ENCODE data around the gene SAMD11. TPM values are rescaled to one million over a fixed set of nuclear protein-coding genes. Genes with fewer than 3 reads are reported as not detected.
"Not testable (repeated sequence)": the region's sequence is repeated elsewhere in the genome, so short reads cannot be mapped to it uniquely, and the experiment has no call there.

Gene SAMD11
- total RNA-seq, 1 donor from 2014 or later = not detected

GRCh38 chr1:983798-984475 lies 60.2 kb downstream of the SAMD11 start:
- Mint-ChIP-seq H3K27me3 (peaks cover 23% of the 10 kb centered on the region), H3K4me1 (no peaks in the 10 kb centered on the region), H3K27ac (no peak overlapping the region), H3K36me3 (ENCODE audit: low read depth) (no peaks in the 10 kb centered on the region), H3K9me3 (no peaks in the 10 kb centered on the region), H3K4me3 (no peak overlapping the region)
- ChIA-PET CTCF (interaction anchor here (0.7 to 2.7 kb wide), 17 partner anchors 9 to 522 kb away, joined by 3 to 23 read pairs (median 4); partner anchors contain the start of genes ISG15 and PLEKHN1), POLR2A (interaction anchor here (0.7 to 1.7 kb wide), 5 partner anchors 78 to 308 kb away, joined by 3 to 7 read pairs (median 3); no protein-coding TSS in a partner anchor)
- DNase-seq = peak; percentile 66
- intact Hi-C loops (cut with micrococcal nuclease) = loop anchor here (1.0 to 2.0 kb wide), 4 partner anchors 17 to 457 kb away; no protein-coding TSS in a partner anchor
- peak; percentile 95 for ATAC-seq (ENCODE audit: low read depth)
- TF ChIP-seq CTCF (IDR thresholded peaks at IDR 0.05) = peak; percentile 39

GRCh38 chr1:984476-984814 lies 60.7 kb downstream of the SAMD11 start:
- ChIA-PET CTCF (interaction anchor here (0.7 to 2.7 kb wide), 15 partner anchors 8 to 521 kb away, joined by 3 to 23 read pairs (median 3); partner anchors contain the start of gene ISG15), POLR2A (interaction anchor here (0.7 to 1.7 kb wide), 5 partner anchors 77 to 307 kb away, joined by 3 to 7 read pairs (median 3); no protein-coding TSS in a partner anchor)
- no peak overlapping the region for H3K27ac Mint-ChIP-seq
- TF ChIP-seq CTCF (IDR thresholded peaks at IDR 0.05) = no peak
- ATAC-seq (ENCODE audit: low read depth) (no peak), DNase-seq (no peak)
- H3K36me3 Mint-ChIP-seq (ENCODE audit: low read depth) = no peaks in the 10 kb centered on the region
- intact Hi-C loops (cut with micrococcal nuclease) = loop anchor here (1.0 to 2.0 kb wide), 4 partner anchors 17 to 456 kb away; no protein-coding TSS in a partner anchor
- no peaks in the 10 kb centered on the region for H3K9me3 Mint-ChIP-seq
- H3K27me3 Mint-ChIP-seq = peaks cover 27% of the 10 kb centered on the region
- no peaks in the 10 kb centered on the region for H3K4me1 Mint-ChIP-seq
- H3K4me3 Mint-ChIP-seq = no peak overlapping the region

- DNase-seq = no peak
- Mint-ChIP-seq H3K4me3 (no peak overlapping the region), H3K4me1 (no peaks in the 10 kb centered on the region), H3K36me3 (ENCODE audit: low read depth) (no peaks in the 10 kb centered on the region), H3K27me3 (peaks cover 27% of the 10 kb centered on the region), H3K27ac (no peak overlapping the region), H3K9me3 (no peaks in the 10 kb centered on the region)
- no peak for ATAC-seq (ENCODE audit: low read depth)
- TF ChIP-seq CTCF (IDR thresholded peaks at IDR 0.05) = no peak
- CTCF ChIA-PET = interaction anchor here (0.9 to 2.7 kb wide), 11 partner anchors 8 to 389 kb away, joined by 3 to 23 read pairs (median 4); no protein-coding TSS in a partner anchor
- POLR2A ChIA-PET = interaction anchor here (1.5 kb wide), 1 partner anchor 79 kb away, joined by 3 read pairs; no protein-coding TSS in a partner anchor
- intact Hi-C loops (cut with micrococcal nuclease) = loop anchor here (2.0 kb wide), 1 partner anchor 456 kb away; no protein-coding TSS in a partner anchor
Observed at GRCh38 chr1:985126-985525, 61.4 kb downstream of the SAMD11 start.

GRCh38 chr1:988061-988460 lies 64.3 kb downstream of the SAMD11 start:
- H3K27ac Mint-ChIP-seq; H3K36me3 Mint-ChIP-seq (ENCODE audit: low read depth); ATAC-seq (ENCODE audit: low read depth); intact Hi-C loops (cut with micrococcal nuclease); DNase-seq; POLR2A ChIA-PET; H3K4me1 Mint-ChIP-seq; H3K9me3 Mint-ChIP-seq; H3K4me3 Mint-ChIP-seq: not testable (repeated sequence)
- CTCF ChIA-PET = interaction anchor here (1.0 kb wide), 1 partner anchor 304 kb away, joined by 3 read pairs; no protein-coding TSS in a partner anchor
- peaks cover 27% of the 10 kb centered on the region for H3K27me3 Mint-ChIP-seq

- DNase-seq; H3K4me1 Mint-ChIP-seq; H3K4me3 Mint-ChIP-seq; H3K36me3 Mint-ChIP-seq (ENCODE audit: low read depth); intact Hi-C loops (cut with micrococcal nuclease); CTCF ChIA-PET; H3K9me3 Mint-ChIP-seq; H3K27ac Mint-ChIP-seq; POLR2A ChIA-PET; ATAC-seq (ENCODE audit: low read depth): not testable (repeated sequence)
- peaks cover 30% of the 10 kb centered on the region for H3K27me3 Mint-ChIP-seq
Observed at GRCh38 chr1:991275-991674, 67.6 kb downstream of the SAMD11 start.

GRCh38 chr1:991895-992294 lies 68.2 kb downstream of the SAMD11 start:
- ChIA-PET CTCF (interaction anchor here (0.9 to 1.5 kb wide), 2 partner anchors 7 to 11 kb away, joined by 3 to 4 read pairs; no protein-coding TSS in a partner anchor), POLR2A (no interaction called here)
- Mint-ChIP-seq H3K4me1 (peaks cover 6% of the 10 kb centered on the region), H3K4me3 (no peak overlapping the region), H3K27ac (no peak overlapping the region), H3K27me3 (peaks cover 28% of the 10 kb centered on the region), H3K9me3 (peaks cover 2% of the 10 kb centered on the region), H3K36me3 (ENCODE audit: low read depth) (no peaks in the 10 kb centered on the region)
- intact Hi-C loops (cut with micrococcal nuclease) = no loop called here
- no peak for TF ChIP-seq CTCF (IDR thresholded peaks at IDR 0.05)
- DNase-seq = no peak
- ATAC-seq (ENCODE audit: low read depth) = no peak
